ENCODE results near the gene CACNA2D3. TPM values are rescaled to one million over a fixed set of nuclear protein-coding genes. Genes with fewer than 3 reads are reported as not detected.

Gene CACNA2D3
- total and polyA plus RNA-seq, 9 donors: 1.4 to 3.1 (median 2.3) TPM

GRCh38 chr3:55060896-55061719 is 938.8 kb downstream of the CACNA2D3 start:
- Histone ChIP-seq H3K27me3 (ENCODE audit: control insufficient read depth, insufficient read depth, low read length) (no peaks in the 10 kb centered on the region), H3K9me3 (replicated peaks; ENCODE audit: control insufficient read depth, low read depth, low read length) (no peaks in the 10 kb centered on the region), H3K27ac (ENCODE audit: low read length) (no peak overlapping the region), H3K4me1 (ENCODE audit: control insufficient read depth, insufficient read depth, low read length) (peaks cover 3% of the 10 kb centered on the region), H3K4me3 (ENCODE audit: low read length) (no peak overlapping the region), H3K36me3 (ENCODE audit: control insufficient read depth, insufficient read depth, low read length) (no peaks in the 10 kb centered on the region)
- no peak for DNase-seq
- no CpG with 5 or more reads among the region's 5 CpGs for whole genome bisulfite sequencing (ENCODE audit: insufficient coverage)

- Histone ChIP-seq H3K36me3 (ENCODE audit: control insufficient read depth, insufficient read depth, low read length) (no peaks in the 10 kb centered on the region), H3K9me3 (replicated peaks; ENCODE audit: control insufficient read depth, low read depth, low read length) (no peaks in the 10 kb centered on the region), H3K27me3 (ENCODE audit: control insufficient read depth, insufficient read depth, low read length) (no peaks in the 10 kb centered on the region), H3K4me3 (ENCODE audit: low read length) (no peak overlapping the region), H3K4me1 (ENCODE audit: control insufficient read depth, insufficient read depth, low read length) (peaks cover 3% of the 10 kb centered on the region), H3K27ac (ENCODE audit: low read length) (no peak overlapping the region)
- no CpG with 5 or more reads among the region's 2 CpGs for WGBS (ENCODE audit: insufficient coverage)
- DNase-seq: no peak
Measured at GRCh38 chr3:55061720-55062034, 939.3 kb downstream of the CACNA2D3 start.

GRCh38 chr3:55064164-55064563 is 941.8 kb downstream of the CACNA2D3 start:
- H3K9me3 ChIP-seq (replicated peaks; ENCODE audit: control insufficient read depth, low read depth, low read length): no peaks in the 10 kb centered on the region
- H3K27me3 ChIP-seq (ENCODE audit: control insufficient read depth, insufficient read depth, low read length): no peaks in the 10 kb centered on the region
- H3K36me3 ChIP-seq (ENCODE audit: control insufficient read depth, insufficient read depth, low read length): no peaks in the 10 kb centered on the region
- no peak for DNase-seq
- H3K4me3 ChIP-seq (ENCODE audit: low read length): no peak overlapping the region
- WGBS (ENCODE audit: insufficient coverage): 100% methylated on average over 1 of the region's 2 CpGs
- H3K27ac ChIP-seq (ENCODE audit: low read length): no peak overlapping the region
- H3K4me1 ChIP-seq (ENCODE audit: control insufficient read depth, insufficient read depth, low read length): peaks cover 3% of the 10 kb centered on the region

GRCh38 chr3:55065331-55065730 is 943.0 kb downstream of the CACNA2D3 start:
- H3K27me3 ChIP-seq (ENCODE audit: control insufficient read depth, insufficient read depth, low read length): no peaks in the 10 kb centered on the region
- H3K4me3 ChIP-seq (ENCODE audit: low read length): no peak overlapping the region
- 80% methylated on average over 4 of the region's 4 CpGs for WGBS (ENCODE audit: insufficient coverage)
- H3K36me3 ChIP-seq (ENCODE audit: control insufficient read depth, insufficient read depth, low read length): no peaks in the 10 kb centered on the region
- H3K27ac ChIP-seq (ENCODE audit: low read length): no peak overlapping the region
- no peaks in the 10 kb centered on the region for H3K9me3 ChIP-seq (replicated peaks; ENCODE audit: control insufficient read depth, low read depth, low read length)
- H3K4me1 ChIP-seq (ENCODE audit: control insufficient read depth, insufficient read depth, low read length): peaks cover 3% of the 10 kb centered on the region
- DNase-seq: no peak

GRCh38 chr3:55066551-55067047 is 944.2 kb downstream of the CACNA2D3 start:
- peak; percentile 90 for DNase-seq
- peaks cover 3% of the 10 kb centered on the region for H3K4me1 ChIP-seq (ENCODE audit: control insufficient read depth, insufficient read depth, low read length)
- H3K9me3 ChIP-seq (replicated peaks; ENCODE audit: control insufficient read depth, low read depth, low read length): no peaks in the 10 kb centered on the region
- H3K27ac ChIP-seq (ENCODE audit: low read length): peak overlapping the region; percentile 47
- H3K4me3 ChIP-seq (ENCODE audit: low read length): no peak overlapping the region
- 16% methylated on average over 3 of the region's 9 CpGs for WGBS (ENCODE audit: insufficient coverage)
- H3K36me3 ChIP-seq (ENCODE audit: control insufficient read depth, insufficient read depth, low read length): no peaks in the 10 kb centered on the region
- no peaks in the 10 kb centered on the region for H3K27me3 ChIP-seq (ENCODE audit: control insufficient read depth, insufficient read depth, low read length)

GRCh38 chr3:55069950-55070349 is 947.6 kb downstream of the CACNA2D3 start:
- no peaks in the 10 kb centered on the region for H3K9me3 ChIP-seq (replicated peaks; ENCODE audit: control insufficient read depth, low read depth, low read length)
- H3K27me3 ChIP-seq (ENCODE audit: control insufficient read depth, insufficient read depth, low read length): no peaks in the 10 kb centered on the region

GRCh38 chr3:55074796-55075195 is 952.4 kb downstream of the CACNA2D3 start:
- WGBS (ENCODE audit: insufficient coverage): no CpG with 5 or more reads among the region's 4 CpGs
- Histone ChIP-seq H3K27ac (ENCODE audit: low read length) (no peak overlapping the region), H3K9me3 (replicated peaks; ENCODE audit: control insufficient read depth, low read depth, low read length) (no peaks in the 10 kb centered on the region), H3K4me3 (ENCODE audit: low read length) (no peak overlapping the region), H3K36me3 (ENCODE audit: control insufficient read depth, insufficient read depth, low read length) (no peaks in the 10 kb centered on the region), H3K4me1 (ENCODE audit: control insufficient read depth, insufficient read depth, low read length) (no peaks in the 10 kb centered on the region), H3K27me3 (ENCODE audit: control insufficient read depth, insufficient read depth, low read length) (no peaks in the 10 kb centered on the region)
- peak; percentile 12 for DNase-seq

More at GRCh38 chr3:55069950-55070349, 947.6 kb downstream of the CACNA2D3 start:
- Histone ChIP-seq H3K27ac (ENCODE audit: low read length) (no peak overlapping the region), H3K4me3 (ENCODE audit: low read length) (no peak overlapping the region), H3K4me1 (ENCODE audit: control insufficient read depth, insufficient read depth, low read length) (peaks cover 3% of the 10 kb centered on the region), H3K36me3 (ENCODE audit: control insufficient read depth, insufficient read depth, low read length) (no peaks in the 10 kb centered on the region)
- no peak for DNase-seq

- no peaks in the 10 kb centered on the region for H3K36me3 ChIP-seq (ENCODE audit: control insufficient read depth, insufficient read depth, low read length)
- H3K27me3 ChIP-seq (ENCODE audit: control insufficient read depth, insufficient read depth, low read length): no peaks in the 10 kb centered on the region
- H3K4me3 ChIP-seq (ENCODE audit: low read length): no peak overlapping the region
- H3K4me1 ChIP-seq (ENCODE audit: control insufficient read depth, insufficient read depth, low read length): no peaks in the 10 kb centered on the region
- 94% methylated on average over 3 of the region's 6 CpGs for WGBS (ENCODE audit: insufficient coverage)
- DNase-seq: no peak
- H3K27ac ChIP-seq (ENCODE audit: low read length): no peak overlapping the region
- H3K9me3 ChIP-seq (replicated peaks; ENCODE audit: control insufficient read depth, low read depth, low read length): no peaks in the 10 kb centered on the region
Measured at GRCh38 chr3:55075846-55076245, 953.5 kb downstream of the CACNA2D3 start.

- Histone ChIP-seq H3K9me3 (replicated peaks; ENCODE audit: control insufficient read depth, low read depth, low read length) (no peaks in the 10 kb centered on the region), H3K27me3 (ENCODE audit: control insufficient read depth, insufficient read depth, low read length) (no peaks in the 10 kb centered on the region), H3K36me3 (ENCODE audit: control insufficient read depth, insufficient read depth, low read length) (no peaks in the 10 kb centered on the region), H3K4me3 (ENCODE audit: low read length) (no peak overlapping the region), H3K27ac (ENCODE audit: low read length) (no peak overlapping the region), H3K4me1 (ENCODE audit: control insufficient read depth, insufficient read depth, low read length) (no peaks in the 10 kb centered on the region)
- WGBS (ENCODE audit: insufficient coverage): 71% methylated on average over 6 of the region's 7 CpGs
- no peak for DNase-seq
Measured at GRCh38 chr3:55077726-55078125, 955.4 kb downstream of the CACNA2D3 start.

- no peaks in the 10 kb centered on the region for H3K36me3 ChIP-seq (ENCODE audit: control insufficient read depth, insufficient read depth, low read length)
- H3K9me3 ChIP-seq (replicated peaks; ENCODE audit: control insufficient read depth, low read depth, low read length): no peaks in the 10 kb centered on the region
- 44% methylated on average over 6 of the region's 7 CpGs for WGBS (ENCODE audit: insufficient coverage)
- no peaks in the 10 kb centered on the region for H3K4me1 ChIP-seq (ENCODE audit: control insufficient read depth, insufficient read depth, low read length)
- H3K4me3 ChIP-seq (ENCODE audit: low read length): no peak overlapping the region
- H3K27me3 ChIP-seq (ENCODE audit: control insufficient read depth, insufficient read depth, low read length): no peaks in the 10 kb centered on the region
- no peak overlapping the region for H3K27ac ChIP-seq (ENCODE audit: low read length)
- no peak for DNase-seq
Measured at GRCh38 chr3:55078876-55079275, 956.5 kb downstream of the CACNA2D3 start.

Measured in muscle of leg (tissue), 11 donors.